Neural progenitor cell (in vitro differentiated cells): Measurements from ENCODE around the gene IL17REL. TPM values are rescaled to one million over a fixed set of nuclear protein-coding genes. Genes with fewer than 3 reads are reported as not detected.

Source experiments
- DNase-seq: peaks from one replicate; pipeline ENCODE4 v3.0.0-alpha.2; 2016; ENCODE audit warnings: low spot score
- H2AFZ ChIP-seq: fragments of 200-600 bp; sonication (generic); replicated peaks from 2 replicates; pipeline ENCODE4 v1.6.1; 2016; ENCODE audit warnings: antibody characterized with exemption
- H3F3A ChIP-seq: fragments of 200-600 bp; sonication (generic); 2 replicates; pipeline ENCODE4 v1.6.1; 2016; ENCODE audit warnings: antibody characterized with exemption, low read depth
- H3K27ac ChIP-seq: fragments of 200-600 bp; sonication (generic); 2 replicates; pipeline ENCODE4 v1.5.1; 2016; ENCODE audit warnings: mild to moderate bottlenecking
- H3K27me3 ChIP-seq: fragments of 200-600 bp; sonication (generic); 2 replicates; pipeline ENCODE4 v1.6.1; 2016; ENCODE audit warnings: mild to moderate bottlenecking, moderate library complexity
- H3K36me3 ChIP-seq: fragments of 200-600 bp; sonication (generic); 2 replicates; pipeline ENCODE4 v1.5.1; 2016
- H3K4me1 ChIP-seq: fragments of 200-600 bp; sonication (generic); 2 replicates; pipeline ENCODE4 v1.6.1; 2016; ENCODE audit warnings: mixed run types
- H3K4me2 ChIP-seq: fragments of 200-600 bp; sonication (generic); 2 replicates; pipeline ENCODE4 v1.6.1; 2016
- H3K4me3 ChIP-seq: fragments of 200-600 bp; sonication (generic); 2 replicates; pipeline ENCODE4 v1.5.1; 2016
- H3K79me2 ChIP-seq: fragments of 200-600 bp; sonication (generic); 2 replicates; pipeline ENCODE4 v1.6.1; 2016; ENCODE audit warnings: low read depth
- H3K9ac ChIP-seq: fragments of 200-600 bp; sonication (generic); 2 replicates; pipeline ENCODE4 v1.6.1; 2016
- H3K9me3 ChIP-seq: fragments of 200-600 bp; sonication (generic); 2 replicates; pipeline ENCODE4 v1.5.1; 2016; ENCODE audit warnings: low read depth
- H4K20me1 ChIP-seq: fragments of 200-600 bp; sonication (generic); 2 replicates; pipeline ENCODE4 v1.6.1; 2016; ENCODE audit warnings: low read depth
- H3K27ac Mint-ChIP-seq: 3 replicates; pipeline ENCODE4 v1.8.0; 2021; ENCODE audit warnings: mixed read lengths
- H3K27me3 Mint-ChIP-seq: 2 replicates; pipeline ENCODE4 v1.8.0; 2022; ENCODE audit warnings: low read depth, mild to moderate bottlenecking, inconsistent platforms, moderate library complexity, mixed read lengths; ENCODE audit not compliant: insufficient read depth
- H3K36me3 Mint-ChIP-seq: 3 replicates; pipeline ENCODE4 v1.8.0; 2021; ENCODE audit warnings: mixed read lengths
- H3K4me1 Mint-ChIP-seq: 3 replicates; pipeline ENCODE4 v1.8.0; 2021; ENCODE audit warnings: mixed read lengths
- H3K4me3 Mint-ChIP-seq: 3 replicates; pipeline ENCODE4 v1.8.0; 2021; ENCODE audit warnings: mild to moderate bottlenecking, moderate library complexity, mixed read lengths
- H3K9me3 Mint-ChIP-seq: 3 replicates; pipeline ENCODE4 v1.8.0; 2020; ENCODE audit warnings: mixed read lengths
- CTCF ChIP-seq: fragments of 200-600 bp; sonication (generic); IDR thresholded peaks from 2 replicates; pipeline ENCODE4 v1.5.1; 2017; ENCODE audit warnings: antibody characterized with exemption, mild to moderate bottlenecking
- EZH2 ChIP-seq: fragments of 200-600 bp; sonication (generic); IDR thresholded peaks from 2 replicates; pipeline ENCODE4 v1.6.1; 2017; ENCODE audit warnings: antibody characterized with exemption, mild to moderate bottlenecking, moderate library complexity
- EZH2phosphoT487 ChIP-seq: fragments of 200-600 bp; sonication (generic); IDR thresholded peaks from 2 replicates; pipeline ENCODE4 v1.6.1; 2017; ENCODE audit warnings: antibody characterized with exemption
- total RNA-seq: library from RNA; depleted of rRNA; stranded (reverse); fragments of >200 nt; gene quantifications from 2 replicates; pipeline ENCODE4 v1.2.3, GENCODE V29; 2015; ENCODE audit warnings: low replicate concordance

Gene IL17REL
- total RNA-seq = 0.15 TPM in 1 of 2 replicates, not detected in the other

GRCh38 chr22:50012211-50013181 is at the start of gene IL17REL:
IL17REL (minus strand) TSS chr22:50012765; CDS start chr22:50012646, 119 bp downstream.
- H3F3A ChIP-seq = peaks cover 4% of the 10 kb centered on the region
- H4K20me1 ChIP-seq = no peaks in the 10 kb centered on the region
- H3K4me2 ChIP-seq = no peak within 1 kb of the TSS
- no peak within 1 kb of the TSS for H2AFZ ChIP-seq
- peaks cover 28% of the 10 kb centered on the region for H3K27me3 Mint-ChIP-seq
- H3K4me1 ChIP-seq = peaks cover 15% of the 10 kb centered on the region
- H3K9ac ChIP-seq = no peak within 1 kb of the TSS
- no peaks in the 10 kb centered on the region for H3K36me3 Mint-ChIP-seq
- H3K9me3 Mint-ChIP-seq = peaks cover 2% of the 10 kb centered on the region
- peaks cover 99% of the 10 kb centered on the region for H3K27me3 ChIP-seq
- H3K27ac Mint-ChIP-seq = no peak within 1 kb of the TSS
- TF ChIP-seq EZH2phosphoT487 = no peak
- no peak for TF ChIP-seq EZH2
- TF ChIP-seq CTCF = no peak
- no peaks in the 10 kb centered on the region for H3K79me2 ChIP-seq
- no peak within 1 kb of the TSS for H3K27ac ChIP-seq
- peaks cover 2% of the 10 kb centered on the region for H3K4me1 Mint-ChIP-seq
- no peak within 1 kb of the TSS for H3K4me3 ChIP-seq
- DNase-seq = no peak
- no peaks in the 10 kb centered on the region for H3K9me3 ChIP-seq
- H3K36me3 ChIP-seq = no peaks in the 10 kb centered on the region
- H3K4me3 Mint-ChIP-seq = peak within 1 kb of the TSS; percentile 46

GRCh38 chr22:50061824-50062355 is 49.3 kb upstream of the IL17REL start:
- DNase-seq = no peak
- no peak overlapping the region for H3K4me3 Mint-ChIP-seq
- Histone ChIP-seq H3K27ac (no peak overlapping the region), H3K4me3 (no peak overlapping the region), H3K27me3 (peaks cover 28% of the 10 kb centered on the region), H2AFZ (no peak overlapping the region), H3K9me3 (no peaks in the 10 kb centered on the region), H3F3A (peaks cover 9% of the 10 kb centered on the region), H3K4me1 (peaks cover 13% of the 10 kb centered on the region), H4K20me1 (no peaks in the 10 kb centered on the region), H3K36me3 (no peaks in the 10 kb centered on the region), H3K4me2 (no peak overlapping the region), H3K79me2 (no peaks in the 10 kb centered on the region), H3K9ac (no peak overlapping the region)
- no peak for TF ChIP-seq EZH2phosphoT487
- TF ChIP-seq CTCF = no peak
- no peak for TF ChIP-seq EZH2
- H3K27me3 Mint-ChIP-seq = peaks cover 6% of the 10 kb centered on the region
- no peak overlapping the region for H3K27ac Mint-ChIP-seq
- H3K36me3 Mint-ChIP-seq = no peaks in the 10 kb centered on the region
- peaks cover 19% of the 10 kb centered on the region for H3K4me1 Mint-ChIP-seq
- H3K9me3 Mint-ChIP-seq = no peaks in the 10 kb centered on the region

- H3K36me3 ChIP-seq = no peaks in the 10 kb centered on the region
Measured at GRCh38 chr22:50061141-50061823, 48.7 kb upstream of the IL17REL start.

More at GRCh38 chr22:50061141-50061823, 48.7 kb upstream of the IL17REL start:
- Histone ChIP-seq H3K4me3 (no peak overlapping the region), H3K79me2 (no peaks in the 10 kb centered on the region), H3F3A (peaks cover 12% of the 10 kb centered on the region), H3K27ac (no peak overlapping the region), H3K9me3 (no peaks in the 10 kb centered on the region), H4K20me1 (no peaks in the 10 kb centered on the region), H3K4me2 (no peak overlapping the region), H3K9ac (no peak overlapping the region), H3K27me3 (peaks cover 34% of the 10 kb centered on the region), H2AFZ (no peak overlapping the region), H3K4me1 (peaks cover 13% of the 10 kb centered on the region)
- Mint-ChIP-seq H3K4me1 (peaks cover 19% of the 10 kb centered on the region), H3K36me3 (no peaks in the 10 kb centered on the region), H3K27ac (no peak overlapping the region), H3K9me3 (no peaks in the 10 kb centered on the region), H3K4me3 (no peak overlapping the region), H3K27me3 (peaks cover 6% of the 10 kb centered on the region)
- TF ChIP-seq EZH2phosphoT487 = no peak
- no peak for TF ChIP-seq EZH2
- TF ChIP-seq CTCF = no peak
- DNase-seq = no peak
